ENCODE data around the gene SPATA17. TPM values are rescaled to one million over a fixed set of nuclear protein-coding genes. Genes with fewer than 3 reads are reported as not detected.

Gene SPATA17
- total and polyA plus RNA-seq, 11 donors, result 0.39 to 1.6 (median 0.63) TPM

DNA sequence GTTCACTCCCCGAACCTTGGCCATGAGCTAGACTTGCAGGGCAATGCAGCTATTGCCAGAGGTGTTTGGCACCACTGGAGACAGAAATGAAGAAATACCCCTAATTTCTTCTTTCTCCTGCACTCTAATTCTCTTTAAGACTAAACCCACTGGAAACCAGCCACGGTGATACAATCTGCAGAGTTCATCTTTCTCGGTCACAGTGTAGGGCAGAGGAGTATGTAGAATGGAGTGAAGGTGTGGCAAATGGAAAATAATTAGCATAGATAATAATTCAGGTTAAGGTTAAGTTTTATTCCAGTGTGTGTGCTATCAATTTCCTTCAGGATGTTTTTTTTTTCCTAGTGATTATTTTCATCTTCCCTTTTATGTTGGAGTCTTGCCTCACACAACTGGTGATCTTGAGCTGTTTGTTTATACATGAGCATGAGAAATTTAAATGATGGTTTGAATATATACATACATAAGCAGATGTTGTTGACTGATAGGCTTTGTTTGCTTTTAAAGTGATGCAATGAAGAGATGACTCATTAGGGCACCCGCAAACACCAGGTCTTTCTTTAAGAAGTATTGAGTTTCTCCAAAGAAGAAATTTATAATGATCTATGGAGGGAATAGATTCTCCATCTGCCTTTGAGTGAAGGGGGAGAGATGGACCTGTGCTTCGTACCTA is 81.9 kb downstream of the SPATA17 start:
- intact Hi-C loops (cut with DNase I), result no loop called here
- Histone ChIP-seq H3K9me3 (no peaks in the 10 kb centered on the region), H3K27ac (no peak overlapping the region), H3K36me3 (no peaks in the 10 kb centered on the region), H3K27me3 (no peaks in the 10 kb centered on the region), H3K4me1 (no peaks in the 10 kb centered on the region), H3K4me3 (no peak overlapping the region)
- no peak for ATAC-seq
- TF ChIP-seq, protein P1, sequence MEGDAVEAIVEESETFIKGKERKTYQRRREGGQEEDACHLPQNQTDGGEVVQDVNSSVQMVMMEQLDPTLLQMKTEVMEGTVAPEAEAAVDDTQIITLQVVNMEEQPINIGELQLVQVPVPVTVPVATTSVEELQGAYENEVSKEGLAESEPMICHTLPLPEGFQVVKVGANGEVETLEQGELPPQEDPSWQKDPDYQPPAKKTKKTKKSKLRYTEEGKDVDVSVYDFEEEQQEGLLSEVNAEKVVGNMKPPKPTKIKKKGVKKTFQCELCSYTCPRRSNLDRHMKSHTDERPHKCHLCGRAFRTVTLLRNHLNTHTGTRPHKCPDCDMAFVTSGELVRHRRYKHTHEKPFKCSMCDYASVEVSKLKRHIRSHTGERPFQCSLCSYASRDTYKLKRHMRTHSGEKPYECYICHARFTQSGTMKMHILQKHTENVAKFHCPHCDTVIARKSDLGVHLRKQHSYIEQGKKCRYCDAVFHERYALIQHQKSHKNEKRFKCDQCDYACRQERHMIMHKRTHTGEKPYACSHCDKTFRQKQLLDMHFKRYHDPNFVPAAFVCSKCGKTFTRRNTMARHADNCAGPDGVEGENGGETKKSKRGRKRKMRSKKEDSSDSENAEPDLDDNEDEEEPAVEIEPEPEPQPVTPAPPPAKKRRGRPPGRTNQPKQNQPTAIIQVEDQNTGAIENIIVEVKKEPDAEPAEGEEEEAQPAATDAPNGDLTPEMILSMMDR (IDR thresholded peaks at IDR 0.05), result no peak
- no peak for TF ChIP-seq POLR2A (IDR thresholded peaks at IDR 0.05)
- no peak for DNase-seq
- 77 to 89% (median 83%) methylated on average over 5 of the region's 5 CpGs for WGBS, 4 donors

DNA sequence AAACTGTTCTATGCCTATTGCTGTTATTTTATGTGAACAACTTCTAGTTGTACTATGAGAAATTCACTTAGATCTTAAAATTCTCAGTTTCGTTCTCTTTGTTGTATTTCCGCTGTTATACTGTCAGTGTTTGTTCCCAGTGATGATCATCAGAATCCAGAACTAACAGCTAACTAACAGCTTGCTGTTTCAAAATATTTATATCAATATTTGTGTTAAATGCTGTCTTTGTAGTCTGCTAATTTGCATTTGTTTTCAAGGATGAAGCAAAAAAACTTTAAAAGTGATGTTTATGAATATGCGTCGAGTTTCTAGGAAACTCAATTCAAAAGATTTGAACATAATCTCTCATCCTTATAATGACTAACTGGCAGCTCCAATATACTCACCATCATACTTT is 84.5 kb downstream of the SPATA17 start:
- intact Hi-C loops (cut with DNase I), result no loop called here
- Histone ChIP-seq H3K27me3 (no peaks in the 10 kb centered on the region), H3K9me3 (peaks cover 0 to 6% (median 0%) of the 10 kb centered on the region in 12 donors), H3K36me3 (no peaks in the 10 kb centered on the region), H3K27ac (no peak overlapping the region), H3K4me1 (no peaks in the 10 kb centered on the region), H3K4me3 (no peak overlapping the region)
- WGBS, 4 donors, result 91 to 96% (median 95%) methylated on average over 4 of the region's 4 CpGs
- DNase-seq (no peak), ATAC-seq (no peak)
- TF ChIP-seq POLR2A (IDR thresholded peaks at IDR 0.05), result no peak

- Histone ChIP-seq H3K27ac (no peak overlapping the region), H3K4me1 (no peaks in the 10 kb centered on the region), H3K27me3 (no peaks in the 10 kb centered on the region), H3K4me3 (no peak overlapping the region), H3K9me3 (peaks cover 0 to 6% (median 0%) of the 10 kb centered on the region in 12 donors), H3K36me3 (no peaks in the 10 kb centered on the region)
- TF ChIP-seq POLR2A (IDR thresholded peaks at IDR 0.05), result no peak
- TF ChIP-seq, protein P1 (IDR thresholded peaks at IDR 0.05), result no peak
- DNase-seq, result no peak
- ATAC-seq, result no peak
- intact Hi-C loops (cut with DNase I), result no loop called here
- 86 to 96% (median 92%) methylated on average over 1 of the region's 1 CpG for WGBS, 4 donors
These were observed 86.8 kb downstream of the SPATA17 start for GRCh38 chr1:217717959-217718358.

- DNase-seq (no peak), ATAC-seq (no peak)
- intact Hi-C loops (cut with DNase I), result no loop called here
- Histone ChIP-seq H3K27me3 (no peaks in the 10 kb centered on the region), H3K27ac (no peak overlapping the region), H3K9me3 (peaks cover 0 to 6% (median 0%) of the 10 kb centered on the region in 12 donors), H3K36me3 (no peaks in the 10 kb centered on the region), H3K4me3 (no peak overlapping the region), H3K4me1 (no peaks in the 10 kb centered on the region)
- 72 to 82% (median 76%) methylated on average over 2 of the region's 2 CpGs for WGBS, 4 donors
- no peak for TF ChIP-seq POLR2A (IDR thresholded peaks at IDR 0.05)
These were observed 87.7 kb downstream of the SPATA17 start for GRCh38 chr1:217718873-217719272.

DNA sequence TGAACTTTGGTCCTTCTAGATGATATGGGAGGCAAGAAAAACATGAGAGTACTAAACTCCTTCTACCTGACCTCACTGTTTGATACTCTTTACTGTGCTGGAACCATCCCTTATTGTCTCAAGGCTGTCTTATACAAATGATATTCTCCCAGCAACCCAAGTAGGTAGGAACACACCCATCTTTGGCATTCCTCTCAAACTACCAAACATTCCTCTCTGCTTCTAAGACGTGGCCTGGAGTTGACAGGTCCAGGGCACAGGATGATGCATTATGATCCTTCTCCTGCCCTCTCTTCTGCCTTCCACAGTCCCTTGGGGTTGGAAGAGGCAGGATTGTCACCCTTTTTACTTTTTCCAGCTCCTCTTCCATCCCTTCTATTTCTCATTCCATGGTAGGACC is 90.5 kb downstream of the SPATA17 start:
- DNase-seq, result no peak
- 37 to 54% (median 46%) methylated on average over 1 of the region's 1 CpG for WGBS, 4 donors
- TF ChIP-seq, protein P1 (IDR thresholded peaks at IDR 0.05), result no peak
- no peak for TF ChIP-seq POLR2A (IDR thresholded peaks at IDR 0.05)
- intact Hi-C loops (cut with DNase I), result no loop called here
- no peak overlapping the region for H3K27ac ChIP-seq
- no peak for ATAC-seq
- H3K36me3 ChIP-seq, result no peaks in the 10 kb centered on the region
- H3K9me3 ChIP-seq, result peaks cover 0 to 6% (median 0%) of the 10 kb centered on the region in 12 donors
- H3K4me3 ChIP-seq, result no peak overlapping the region
- no peaks in the 10 kb centered on the region for H3K4me1 ChIP-seq
- no peaks in the 10 kb centered on the region for H3K27me3 ChIP-seq

Measured in heart left ventricle (tissue), 16 donors.